Peyer's patch (tissue), 4 donors: ENCODE measurements around the gene BICD1. TPM values are rescaled to one million over a fixed set of nuclear protein-coding genes. Genes with fewer than 3 reads are reported as not detected.
"Not testable (repeated sequence)": the region's sequence is repeated elsewhere in the genome, so short reads cannot be mapped to it uniquely, and the experiment has no call there.

Experiments
- DNase-seq, 3 donors: peaks; one replicate each; pipeline ENCODE4 v3.0.0-alpha.2; 2017 to 2019
- H3K27ac ChIP-seq, 4 donors: fragments of 200-600 bp; sonication (generic); one replicate each; pipeline ENCODE4 v1.5.1; 2016 to 2019
- H3K27me3 ChIP-seq, 2 donors: fragments of 200-600 bp; sonication (generic); one replicate each; pipeline ENCODE4 v1.5.1; 2019
- H3K36me3 ChIP-seq, 3 donors: fragments of 200-600 bp; sonication (generic); one replicate each; pipeline ENCODE4 v1.5.1; 2016 to 2019
- H3K4me1 ChIP-seq, 4 donors: fragments of 200-600 bp; sonication (generic); one replicate each; pipeline ENCODE4 v1.5.1; 2016 to 2019
- H3K4me3 ChIP-seq, 4 donors: fragments of 200-600 bp; sonication (generic); 1 replicate in 3 of 4; 2 replicates in 1 of 4; pipeline ENCODE4 v1.5.1; 2016 to 2019; ENCODE audit warnings: mild to moderate bottlenecking in 1 of 4
- H3K9me3 ChIP-seq, 4 donors: fragments of 200-600 bp; sonication (generic); one replicate each; pipeline ENCODE4 v1.5.1; 2016 to 2019; ENCODE audit warnings: mild to moderate bottlenecking in 1 of 4
- CTCF ChIP-seq, 6 experiments: fragments of 450-650 bp in 4 of 6; fragments of 200-600 bp in 2 of 6; sonication (generic) in 1 of 6; IDR thresholded peaks; one replicate each; pipeline ENCODE4 v1.5.1; 2017 to 2019; ENCODE audit warnings: antibody characterized with exemption in 6 of 6, mild to moderate bottlenecking in 3 of 6, moderate library complexity in 1 of 6
- POLR2A ChIP-seq, 2 donors: fragments of 450-650 bp; IDR thresholded peaks; one replicate each; pipeline ENCODE4 v1.5.1; 2017; ENCODE audit warnings: antibody characterized with exemption in 2 of 2, mild to moderate bottlenecking in 2 of 2, moderate library complexity in 2 of 2
- total RNA-seq, 4 donors: library from RNA; depleted of rRNA; stranded (reverse); fragments of >200 nt; gene quantifications; one replicate each; pipeline ENCODE4 v1.1.0, GENCODE V29; 2016

The BICD1 gene
- total RNA-seq, 4 donors from 2014 or later, result 3.5 to 39.6 (median 10.5) TPM

GRCh38 chr12:32089586-32089985, 17.1 kb upstream of the BICD1 start:
- no peak overlapping the region for H3K27ac ChIP-seq
- TF ChIP-seq POLR2A (IDR thresholded peaks at IDR 0.05) (no peak), CTCF (IDR thresholded peaks at IDR 0.05) (no peak)
- no peak overlapping the region for H3K4me3 ChIP-seq
- H3K36me3 ChIP-seq, result no peaks in the 10 kb centered on the region
- H3K4me1 ChIP-seq, result no peaks in the 10 kb centered on the region
- no peak for DNase-seq
- no peaks in the 10 kb centered on the region for H3K9me3 ChIP-seq
- no peaks in the 10 kb centered on the region for H3K27me3 ChIP-seq

- H3K36me3 ChIP-seq, result no peaks in the 10 kb centered on the region
- H3K4me1 ChIP-seq, result no peaks in the 10 kb centered on the region
- TF ChIP-seq CTCF (IDR thresholded peaks at IDR 0.05) (no peak), POLR2A (IDR thresholded peaks at IDR 0.05) (no peak)
- no peak for DNase-seq
- H3K27me3 ChIP-seq, result no peaks in the 10 kb centered on the region
- no peak overlapping the region for H3K4me3 ChIP-seq
- H3K27ac ChIP-seq, result no peak overlapping the region
- no peaks in the 10 kb centered on the region for H3K9me3 ChIP-seq
These were observed 15.0 kb upstream of the BICD1 start for GRCh38 chr12:32091696-32092095.

- TF ChIP-seq POLR2A (IDR thresholded peaks at IDR 0.05) (no peak), CTCF (IDR thresholded peaks at IDR 0.05) (no peak)
- Histone ChIP-seq H3K36me3 (no peaks in the 10 kb centered on the region), H3K4me1 (no peaks in the 10 kb centered on the region)
These were observed 8.5 kb upstream of the BICD1 start for GRCh38 chr12:32098112-32098511.

GRCh38 chr12:32099275-32099674, 7.4 kb upstream of the BICD1 start:
- not testable (repeated sequence) for H3K4me1 ChIP-seq, H3K27ac ChIP-seq, H3K36me3 ChIP-seq, DNase-seq, H3K27me3 ChIP-seq, H3K4me3 ChIP-seq, H3K9me3 ChIP-seq

More at GRCh38 chr12:32098112-32098511, 8.5 kb upstream of the BICD1 start:
- Histone ChIP-seq H3K4me3 (no peak overlapping the region), H3K9me3 (no peaks in the 10 kb centered on the region), H3K27me3 (no peaks in the 10 kb centered on the region), H3K27ac (no peak overlapping the region)
- no peak for DNase-seq

GRCh38 chr12:32100361-32100760, 6.3 kb upstream of the BICD1 start:
- no peak for DNase-seq

GRCh38 chr12:32100888-32101287, 5.8 kb upstream of the BICD1 start:
- no peak for TF ChIP-seq CTCF (IDR thresholded peaks at IDR 0.05)
- TF ChIP-seq POLR2A (IDR thresholded peaks at IDR 0.05), result no peak
- H3K4me1 ChIP-seq, result peaks cover 0 to under 1% (median 0%) of the 10 kb centered on the region in 4 donors
- H3K36me3 ChIP-seq, result no peaks in the 10 kb centered on the region
- no peak overlapping the region for H3K4me3 ChIP-seq
- no peak for DNase-seq
- H3K27me3 ChIP-seq, result no peaks in the 10 kb centered on the region
- H3K9me3 ChIP-seq, result no peaks in the 10 kb centered on the region
- H3K27ac ChIP-seq, result no peak overlapping the region

More at GRCh38 chr12:32100361-32100760, 6.3 kb upstream of the BICD1 start:
- Histone ChIP-seq H3K4me3 (no peak overlapping the region), H3K4me1 (no peaks in the 10 kb centered on the region), H3K9me3 (no peaks in the 10 kb centered on the region), H3K36me3 (no peaks in the 10 kb centered on the region), H3K27ac (no peak overlapping the region), H3K27me3 (no peaks in the 10 kb centered on the region)
- TF ChIP-seq POLR2A (IDR thresholded peaks at IDR 0.05), result no peak
- TF ChIP-seq CTCF (IDR thresholded peaks at IDR 0.05), result no peak
